Nephron progenitor cell (in vitro differentiated cells): ENCODE measurements around the gene PEAK3.
"Not testable (repeated sequence)": the region's sequence is repeated elsewhere in the genome, so short reads cannot be mapped to it uniquely, and the experiment has no call there.

ENCODE experiments used
- DNase-seq: peaks from one replicate; pipeline ENCODE4 v3.0.0; 2021
- H3K27ac Mint-ChIP-seq: 2 replicates; pipeline ENCODE4 v1.8.0; 2021; ENCODE audit warnings: mild to moderate bottlenecking, moderate library complexity, mixed read lengths
- H3K27me3 Mint-ChIP-seq: 2 replicates; pipeline ENCODE4 v1.8.0; 2021; ENCODE audit warnings: mild to moderate bottlenecking, low read depth, mixed read lengths; ENCODE audit not compliant: poor library complexity
- H3K36me3 Mint-ChIP-seq: 2 replicates; pipeline ENCODE4 v1.8.0; 2021; ENCODE audit warnings: low read depth, mixed read lengths
- H3K4me1 Mint-ChIP-seq: 2 replicates; pipeline ENCODE4 v1.8.0; 2021; ENCODE audit warnings: mixed read lengths
- H3K4me3 Mint-ChIP-seq: 2 replicates; pipeline ENCODE4 v1.8.0; 2021; ENCODE audit warnings: mild to moderate bottlenecking, moderate library complexity, mixed read lengths
- H3K9me3 Mint-ChIP-seq: 2 replicates; pipeline ENCODE4 v1.8.0; 2021; ENCODE audit warnings: mild to moderate bottlenecking, moderate library complexity, mixed read lengths
- CTCF ChIP-seq: fragments of 200-600 bp; sonication (generic); IDR thresholded peaks from 2 replicates; pipeline ENCODE4 v1.5.0; 2021; ENCODE audit warnings: antibody characterized with exemption

Gene PEAK3

GRCh38 chr19:2282862-2283237 lies 875 bp upstream of the PEAK3 start:
- DNase-seq = no peak
- Mint-ChIP-seq H3K4me3 (peak overlapping the region; percentile 55), H3K27ac (no peak overlapping the region), H3K9me3 (no peaks in the 10 kb centered on the region), H3K27me3 (peaks cover 79% of the 10 kb centered on the region), H3K36me3 (no peaks in the 10 kb centered on the region), H3K4me1 (peaks cover 4% of the 10 kb centered on the region)
- TF ChIP-seq CTCF = no peak

GRCh38 chr19:2281265-2282061 lies 512 bp downstream of the PEAK3 start:
- H3K4me1 Mint-ChIP-seq, DNase-seq, H3K27ac Mint-ChIP-seq, H3K9me3 Mint-ChIP-seq: not testable (repeated sequence)
- H3K4me3 Mint-ChIP-seq = peak overlapping the region; percentile 52
- H3K36me3 Mint-ChIP-seq = peaks cover 10% of the 10 kb centered on the region
- peaks cover 65% of the 10 kb centered on the region for H3K27me3 Mint-ChIP-seq

- DNase-seq = no peak
- Mint-ChIP-seq H3K27me3 (peaks cover 58% of the 10 kb centered on the region), H3K4me1 (peaks cover 9% of the 10 kb centered on the region), H3K27ac (no peak overlapping the region), H3K9me3 (no peaks in the 10 kb centered on the region), H3K4me3 (no peak overlapping the region), H3K36me3 (peaks cover 11% of the 10 kb centered on the region)
- no peak for TF ChIP-seq CTCF
Observed at GRCh38 chr19:2280633-2281264, 1.2 kb downstream of the PEAK3 start.

- DNase-seq = no peak
- H3K4me1 Mint-ChIP-seq = peaks cover 22% of the 10 kb centered on the region
- TF ChIP-seq CTCF = no peak
- H3K27me3 Mint-ChIP-seq = peaks cover 41% of the 10 kb centered on the region
- H3K4me3 Mint-ChIP-seq = no peak overlapping the region
- peaks cover 19% of the 10 kb centered on the region for H3K36me3 Mint-ChIP-seq
- no peaks in the 10 kb centered on the region for H3K9me3 Mint-ChIP-seq
- no peak overlapping the region for H3K27ac Mint-ChIP-seq
Observed at GRCh38 chr19:2278459-2279158, 3.4 kb downstream of the PEAK3 start.

GRCh38 chr19:2277138-2277537 lies 4.8 kb downstream of the PEAK3 start:
- H3K27me3 Mint-ChIP-seq = peaks cover 28% of the 10 kb centered on the region
- H3K27ac Mint-ChIP-seq = no peak overlapping the region

More at GRCh38 chr19:2277138-2277537, 4.8 kb downstream of the PEAK3 start:
- H3K4me1 Mint-ChIP-seq = peaks cover 28% of the 10 kb centered on the region
- DNase-seq = no peak
- peaks cover 23% of the 10 kb centered on the region for H3K36me3 Mint-ChIP-seq
- no peaks in the 10 kb centered on the region for H3K9me3 Mint-ChIP-seq
- no peak overlapping the region for H3K4me3 Mint-ChIP-seq
- TF ChIP-seq CTCF = no peak
